Measurements from ENCODE around the gene SLC12A7.

DNA sequence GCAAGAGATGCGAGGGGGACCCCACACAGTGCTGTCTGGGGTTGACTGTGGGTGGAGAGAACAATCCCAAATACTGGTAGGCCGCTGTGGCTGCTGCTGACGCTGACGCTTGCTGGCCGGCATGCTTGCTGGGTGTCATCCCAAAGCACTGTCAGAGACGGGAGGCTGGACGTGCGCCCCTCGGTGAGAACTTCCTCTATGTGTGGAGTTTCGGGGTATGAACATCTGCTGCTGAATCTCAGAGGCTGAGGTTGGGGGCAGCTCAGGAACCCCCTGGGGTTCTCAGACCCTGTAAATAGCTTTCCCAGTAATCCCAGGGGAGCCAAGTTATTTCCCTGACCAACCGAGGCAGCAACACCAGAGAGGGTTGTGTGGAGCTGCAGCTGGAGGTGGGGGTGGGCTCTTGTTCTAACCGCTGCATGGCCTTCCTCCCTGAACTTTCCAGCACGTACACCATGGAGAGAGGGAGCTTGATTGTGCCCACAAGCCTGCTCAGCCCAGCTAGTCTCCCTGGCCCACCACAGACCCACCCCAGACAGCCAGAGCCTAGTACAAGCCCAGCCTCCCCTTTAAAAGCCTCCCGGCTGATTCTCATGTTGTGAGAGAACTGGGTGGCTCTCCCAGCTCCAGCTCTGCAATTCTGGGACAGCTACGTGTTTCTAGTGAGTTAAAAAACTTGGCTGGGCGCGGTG is 21.8 kb upstream of the SLC12A7 start:
- no peak for TF ChIP-seq POLR2A (IDR thresholded peaks at IDR 0.05)
- TF ChIP-seq, protein P1, sequence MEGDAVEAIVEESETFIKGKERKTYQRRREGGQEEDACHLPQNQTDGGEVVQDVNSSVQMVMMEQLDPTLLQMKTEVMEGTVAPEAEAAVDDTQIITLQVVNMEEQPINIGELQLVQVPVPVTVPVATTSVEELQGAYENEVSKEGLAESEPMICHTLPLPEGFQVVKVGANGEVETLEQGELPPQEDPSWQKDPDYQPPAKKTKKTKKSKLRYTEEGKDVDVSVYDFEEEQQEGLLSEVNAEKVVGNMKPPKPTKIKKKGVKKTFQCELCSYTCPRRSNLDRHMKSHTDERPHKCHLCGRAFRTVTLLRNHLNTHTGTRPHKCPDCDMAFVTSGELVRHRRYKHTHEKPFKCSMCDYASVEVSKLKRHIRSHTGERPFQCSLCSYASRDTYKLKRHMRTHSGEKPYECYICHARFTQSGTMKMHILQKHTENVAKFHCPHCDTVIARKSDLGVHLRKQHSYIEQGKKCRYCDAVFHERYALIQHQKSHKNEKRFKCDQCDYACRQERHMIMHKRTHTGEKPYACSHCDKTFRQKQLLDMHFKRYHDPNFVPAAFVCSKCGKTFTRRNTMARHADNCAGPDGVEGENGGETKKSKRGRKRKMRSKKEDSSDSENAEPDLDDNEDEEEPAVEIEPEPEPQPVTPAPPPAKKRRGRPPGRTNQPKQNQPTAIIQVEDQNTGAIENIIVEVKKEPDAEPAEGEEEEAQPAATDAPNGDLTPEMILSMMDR (IDR thresholded peaks at IDR 0.05): no peak

All from right lobe of liver (tissue), 4 donors.